HG03095 (cell line): Measurements from ENCODE around the gene CASZ1.

ENCODE experiments used
- ATAC-seq: cut with Tn5 transposase; IDR thresholded peaks from one replicate; pipeline ENCODE4 v1.9.1; 2021; ENCODE audit warnings: moderate library complexity; ENCODE audit not compliant: unreplicated experiment

CASZ1 gene

GRCh38 chr1:10614377-10615225 lies 181.8 kb downstream of the CASZ1 start:
- ATAC-seq, result no peak

GRCh38 chr1:10613861-10614260 lies 182.6 kb downstream of the CASZ1 start:
- ATAC-seq, result no peak

GRCh38 chr1:10613340-10613739 lies 183.1 kb downstream of the CASZ1 start:
- no peak for ATAC-seq

GRCh38 chr1:10612436-10613160 lies 183.8 kb downstream of the CASZ1 start:
- no peak for ATAC-seq

GRCh38 chr1:10610901-10611600 lies 185.4 kb downstream of the CASZ1 start:
- ATAC-seq, result no peak

GRCh38 chr1:10608690-10609089 lies 187.8 kb downstream of the CASZ1 start:
- no peak for ATAC-seq

GRCh38 chr1:10607228-10607627 lies 189.2 kb downstream of the CASZ1 start:
- ATAC-seq, result no peak

GRCh38 chr1:10606064-10606463 lies 190.4 kb downstream of the CASZ1 start:
- no peak for ATAC-seq

- no peak for ATAC-seq
These were observed 191.5 kb downstream of the CASZ1 start for GRCh38 chr1:10604966-10605365.

- no peak for ATAC-seq
These were observed 193.5 kb downstream of the CASZ1 start for GRCh38 chr1:10602936-10603335.

- no peak for ATAC-seq
These were observed 194.9 kb downstream of the CASZ1 start for GRCh38 chr1:10601342-10602070.

GRCh38 chr1:10599194-10599861 lies 197.1 kb downstream of the CASZ1 start:
- no peak for ATAC-seq

- ATAC-seq, result no peak
These were observed 198.1 kb downstream of the CASZ1 start for GRCh38 chr1:10598389-10598702.

- no peak for ATAC-seq
These were observed 198.7 kb downstream of the CASZ1 start for GRCh38 chr1:10597492-10598388.

GRCh38 chr1:10596780-10597179 lies 199.7 kb downstream of the CASZ1 start:
- no peak for ATAC-seq

GRCh38 chr1:10594595-10595223 lies 201.7 kb downstream of the CASZ1 start:
- ATAC-seq, result no peak

GRCh38 chr1:10593750-10594149 lies 202.7 kb downstream of the CASZ1 start:
- ATAC-seq, result no peak

GRCh38 chr1:10592373-10592772 lies 204.1 kb downstream of the CASZ1 start:
- ATAC-seq, result no peak

GRCh38 chr1:10591010-10591409 lies 205.4 kb downstream of the CASZ1 start:
- no peak for ATAC-seq
